ENCODE results near the gene CRIP3.

GRCh38 chr6:43307451-43308100, 1.1 kb downstream of the CRIP3 start:
- TF ChIP-seq GABPA (IDR thresholded peaks at IDR 0.05 in 1 of 2, conservative IDR thresholded peaks at IDR 0.05 in 1 of 2) (no peak), JUND (IDR thresholded peaks at IDR 0.05) (no peak), CTCF (IDR thresholded peaks at IDR 0.05; ENCODE audit: low read depth, low read length, missing input control) (no peak), HNF4G (IDR thresholded peaks at IDR 0.05) (peak; percentile 68), RAD21 (IDR thresholded peaks at IDR 0.05) (no peak), MAX (IDR thresholded peaks at IDR 0.05) (peak; percentile 25), REST (IDR thresholded peaks at IDR 0.05) (no peak), SP1 (IDR thresholded peaks at IDR 0.05) (peak; percentile 62), YY1 (IDR thresholded peaks at IDR 0.05) (peak; percentile 53), TAF1 (conservative IDR thresholded peaks at IDR 0.05) (peak; percentile 14), FOXA1 (IDR thresholded peaks at IDR 0.05) (no peak), ZBTB33 (IDR thresholded peaks at IDR 0.05) (no peak), EGR1 (IDR thresholded peaks at IDR 0.05; ENCODE audit: low read depth in 2 of 2) (no peak)
